Endothelial cell of umbilical vein (primary cell): ENCODE measurements around the gene PDAP1.

Experiments
- CTCF ChIP-seq, 2 donors: IDR thresholded peaks; 1 replicate in 1 of 2; 2 replicates in 1 of 2; pipeline ENCODE4 v1.5.1; 2011; ENCODE audit warnings: low read length in 2 of 2, mild to moderate bottlenecking in 2 of 2, moderate library complexity in 2 of 2, control low read depth in 1 of 2, inconsistent platforms in 1 of 2, low read depth in 1 of 2; ENCODE audit not compliant: insufficient read depth in 1 of 2; ENCODE audit errors: extremely low read depth in 1 of 2
- POLR2A ChIP-seq: IDR thresholded peaks from 2 replicates; pipeline ENCODE4 v1.6.1; 2012; ENCODE audit warnings: low read depth, mild to moderate bottlenecking, control low read depth, low read length

- TF ChIP-seq POLR2A (no peak), CTCF (IDR thresholded peaks at IDR 0.05; ENCODE audit: extremely low read depth in 1 of 2, insufficient read depth in 1 of 2, low read depth in 1 of 2, low read length in 2 of 2) (no peak)
Measured at GRCh38 chr7:99363286-99363685, 45.1 kb downstream of the PDAP1 start.
